GM12801 (cell line): ENCODE data around the gene GPC5.

Experiments used
- CTCF ChIP-seq: IDR thresholded peaks from one replicate; pipeline ENCODE4 v1.5.1; 2011; ENCODE audit warnings: control low read depth; ENCODE audit not compliant: insufficient read length; ENCODE audit errors: extremely low read depth

Gene GPC5

GRCh38 chr13:91659256-91660075 lies 261.0 kb downstream of the GPC5 start:
- no peak for TF ChIP-seq CTCF

GRCh38 chr13:91660076-91660415 lies 261.6 kb downstream of the GPC5 start:
- no peak for TF ChIP-seq CTCF

- TF ChIP-seq CTCF: no peak
Measured at GRCh38 chr13:91661692-91662490, 263.5 kb downstream of the GPC5 start.

GRCh38 chr13:91664039-91664438 lies 265.6 kb downstream of the GPC5 start:
- no peak for TF ChIP-seq CTCF

GRCh38 chr13:91667486-91667885 lies 269.1 kb downstream of the GPC5 start:
- TF ChIP-seq CTCF: no peak

GRCh38 chr13:91668866-91669495 lies 270.6 kb downstream of the GPC5 start:
- no peak for TF ChIP-seq CTCF

- no peak for TF ChIP-seq CTCF
Measured at GRCh38 chr13:91684746-91685145, 286.3 kb downstream of the GPC5 start.
